Hematopoietic multipotent progenitor cell treated with erythropoietin and hydrocortisone succinate and interleukin-3 and kit ligand, for 8 days (in vitro differentiated cells): ENCODE data around the gene EYA2.

Experiments
- DNase-seq: peaks from one replicate; pipeline ENCODE4 v3.0.0-alpha.2; 2015

Gene EYA2

DNA sequence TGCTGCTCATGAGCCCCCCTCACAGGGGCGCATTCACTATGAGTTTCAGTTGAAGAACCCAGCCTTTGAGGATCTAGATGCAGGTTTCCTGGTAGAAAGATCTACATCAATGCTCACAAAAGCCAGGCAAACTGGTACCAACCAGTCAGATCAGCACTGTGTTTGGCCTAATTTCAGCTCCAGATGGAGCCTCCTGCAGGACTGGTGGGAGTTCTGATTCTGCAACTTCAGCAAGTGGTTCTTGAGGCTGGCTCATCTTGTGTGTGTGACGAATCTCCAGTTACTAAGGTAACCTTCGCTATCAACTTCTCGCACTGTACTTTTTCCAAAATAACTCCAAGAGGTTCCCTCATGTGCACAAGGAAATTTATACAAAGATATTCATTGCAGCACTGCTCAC, 343.1 kb downstream of the EYA2 start:
- no peak for DNase-seq
